ENCODE measurements around the gene DLGAP3. TPM values are rescaled to one million over a fixed set of nuclear protein-coding genes. Genes with fewer than 3 reads are reported as not detected.

Gene DLGAP3
- total RNA-seq, 1 donor from 2014 or later = not detected

DNA sequence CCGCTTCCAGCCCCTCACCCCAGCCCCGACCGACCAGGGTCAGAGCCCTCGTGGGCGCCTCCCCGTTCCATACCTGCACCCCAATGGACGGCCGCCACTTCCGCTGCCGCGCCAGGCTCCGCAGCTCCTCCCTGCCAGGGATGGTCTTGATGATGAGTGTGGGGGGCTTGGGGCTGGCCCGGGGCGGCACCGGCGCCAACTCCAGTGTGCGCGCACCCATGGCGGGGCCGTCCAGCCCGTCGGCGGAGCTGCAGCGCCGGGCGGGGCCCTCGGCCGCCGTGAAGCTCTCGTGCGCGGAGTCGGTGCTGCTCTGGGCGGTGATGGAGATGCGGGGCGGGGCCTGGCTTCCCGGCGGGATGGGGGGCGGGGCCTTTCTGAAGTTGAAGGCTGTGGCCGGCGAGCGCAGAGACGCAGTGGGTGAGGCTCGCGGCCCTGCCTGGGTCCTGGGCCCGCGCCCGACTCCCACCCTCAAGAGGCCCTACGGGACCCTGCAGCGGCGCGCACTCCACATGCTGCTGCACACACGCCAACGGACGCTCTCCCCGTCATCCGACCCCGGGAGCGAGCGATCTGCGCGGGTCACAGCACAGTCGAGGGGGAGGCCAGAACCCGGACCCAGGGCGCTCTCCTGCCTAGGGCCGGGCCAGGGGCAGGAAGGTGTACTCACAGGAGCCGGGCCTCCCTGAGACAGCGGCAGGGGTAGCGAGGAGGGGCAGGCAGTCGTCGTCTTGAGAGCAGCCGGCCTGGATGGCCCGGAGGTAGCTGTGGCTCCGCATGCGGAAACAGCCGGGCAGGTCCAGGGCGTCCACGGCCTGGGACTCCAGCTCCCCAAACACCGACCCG is 43.8 kb downstream of the DLGAP3 start:
- no peaks in the 10 kb centered on the region for H3K27me3 ChIP-seq
- no peak overlapping the region for H3K27ac ChIP-seq
- no peaks in the 10 kb centered on the region for H3K36me3 ChIP-seq
- H3K4me1 ChIP-seq = peaks cover 11% of the 10 kb centered on the region
- no peak for DNase-seq (ENCODE audit: extremely low spot score in 2 of 2)
- intact Hi-C loops (cut with DNase I) = no loop called here
- peak overlapping the region; percentile 28 to 45 for H3K4me3 ChIP-seq
- H3K9me3 ChIP-seq = no peaks in the 10 kb centered on the region
- no peak for TF ChIP-seq POLR2AphosphoS5 (IDR thresholded peaks at IDR 0.05; ENCODE audit: insufficient read depth in 1 of 2, low read depth in 1 of 2)
- TF ChIP-seq, protein P1, sequence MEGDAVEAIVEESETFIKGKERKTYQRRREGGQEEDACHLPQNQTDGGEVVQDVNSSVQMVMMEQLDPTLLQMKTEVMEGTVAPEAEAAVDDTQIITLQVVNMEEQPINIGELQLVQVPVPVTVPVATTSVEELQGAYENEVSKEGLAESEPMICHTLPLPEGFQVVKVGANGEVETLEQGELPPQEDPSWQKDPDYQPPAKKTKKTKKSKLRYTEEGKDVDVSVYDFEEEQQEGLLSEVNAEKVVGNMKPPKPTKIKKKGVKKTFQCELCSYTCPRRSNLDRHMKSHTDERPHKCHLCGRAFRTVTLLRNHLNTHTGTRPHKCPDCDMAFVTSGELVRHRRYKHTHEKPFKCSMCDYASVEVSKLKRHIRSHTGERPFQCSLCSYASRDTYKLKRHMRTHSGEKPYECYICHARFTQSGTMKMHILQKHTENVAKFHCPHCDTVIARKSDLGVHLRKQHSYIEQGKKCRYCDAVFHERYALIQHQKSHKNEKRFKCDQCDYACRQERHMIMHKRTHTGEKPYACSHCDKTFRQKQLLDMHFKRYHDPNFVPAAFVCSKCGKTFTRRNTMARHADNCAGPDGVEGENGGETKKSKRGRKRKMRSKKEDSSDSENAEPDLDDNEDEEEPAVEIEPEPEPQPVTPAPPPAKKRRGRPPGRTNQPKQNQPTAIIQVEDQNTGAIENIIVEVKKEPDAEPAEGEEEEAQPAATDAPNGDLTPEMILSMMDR (IDR thresholded peaks at IDR 0.05) = no peak
- TF ChIP-seq POLR2A (IDR thresholded peaks at IDR 0.05) = no peak

DNA sequence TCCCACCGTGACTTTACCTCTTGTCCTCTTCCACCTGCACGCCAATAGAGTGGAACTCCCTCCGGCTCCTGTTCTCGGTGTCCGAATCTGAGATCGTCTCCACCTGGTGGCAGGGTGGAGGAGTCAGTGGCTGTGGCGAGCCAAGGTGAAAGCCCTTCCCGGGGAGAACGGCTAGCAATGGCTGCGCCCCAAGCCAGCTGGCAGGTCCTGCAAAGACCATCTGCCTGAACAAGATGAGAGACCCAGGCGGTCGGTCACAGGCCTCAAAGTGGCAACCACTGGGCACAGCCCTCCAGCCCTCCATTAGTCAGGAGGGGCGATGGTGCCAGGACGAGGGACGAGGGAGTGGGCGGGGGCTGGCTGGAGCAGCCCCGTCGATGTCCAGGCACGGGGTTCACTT is 44.5 kb downstream of the DLGAP3 start:
- H3K36me3 ChIP-seq = no peaks in the 10 kb centered on the region
- no peaks in the 10 kb centered on the region for H3K9me3 ChIP-seq
- no peak for TF ChIP-seq POLR2A (IDR thresholded peaks at IDR 0.05)
- TF ChIP-seq, protein P1 (IDR thresholded peaks at IDR 0.05) = no peak
- no peak for TF ChIP-seq POLR2AphosphoS5 (IDR thresholded peaks at IDR 0.05; ENCODE audit: insufficient read depth in 1 of 2, low read depth in 1 of 2)
- intact Hi-C loops (cut with DNase I) = no loop called here
- no peak for DNase-seq (ENCODE audit: extremely low spot score in 2 of 2)
- peak overlapping the region; percentile 28 to 45 for H3K4me3 ChIP-seq
- H3K27ac ChIP-seq = no peak overlapping the region
- peaks cover 11% of the 10 kb centered on the region for H3K4me1 ChIP-seq
- no peaks in the 10 kb centered on the region for H3K27me3 ChIP-seq

DNA sequence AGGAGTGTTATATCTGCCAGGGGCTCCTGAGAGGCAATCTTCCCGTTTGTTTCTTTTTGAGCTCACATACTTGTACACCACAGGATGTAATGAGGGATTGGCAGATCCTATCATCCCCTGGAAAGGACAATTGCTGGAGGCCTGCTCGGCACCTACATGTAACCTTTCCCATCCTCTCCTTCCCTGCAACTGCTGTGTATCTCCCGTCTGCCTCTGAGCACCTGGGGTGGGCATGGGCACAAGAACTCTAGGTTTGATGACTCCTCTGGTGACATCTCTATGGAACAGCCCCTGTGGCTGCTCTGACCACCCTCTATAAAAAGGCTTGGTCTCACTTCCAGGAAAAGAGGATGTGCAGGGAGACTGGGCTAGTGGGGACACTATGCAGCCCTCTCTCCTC is 44.9 kb downstream of the DLGAP3 start:
- H3K4me1 ChIP-seq = peaks cover 11% of the 10 kb centered on the region
- TF ChIP-seq POLR2A (IDR thresholded peaks at IDR 0.05) (no peak), POLR2AphosphoS5 (IDR thresholded peaks at IDR 0.05; ENCODE audit: insufficient read depth in 1 of 2, low read depth in 1 of 2) (no peak)
- TF ChIP-seq, protein P1 (IDR thresholded peaks at IDR 0.05) = no peak

DNA sequence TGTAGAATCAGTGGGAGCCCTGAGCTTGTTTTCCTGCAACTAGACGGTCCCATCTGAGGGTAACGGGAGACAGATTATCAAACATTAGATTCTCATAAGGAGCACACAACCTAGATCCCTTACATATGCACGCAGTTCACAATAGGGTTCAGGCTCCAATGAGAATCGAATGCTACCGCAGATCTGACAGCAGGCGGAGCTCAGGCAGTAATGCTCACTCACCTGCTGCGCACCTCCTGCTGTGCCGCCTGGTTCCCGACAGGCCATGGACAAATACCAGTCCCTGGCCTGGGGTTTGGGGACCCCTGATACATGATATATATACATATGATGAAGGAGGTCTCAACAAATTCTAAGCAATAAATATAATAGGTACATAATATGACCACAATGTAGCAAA is 50.2 kb downstream of the DLGAP3 start:
- intact Hi-C loops (cut with DNase I) = no loop called here
- no peak for DNase-seq (ENCODE audit: extremely low spot score in 2 of 2)
- no peaks in the 10 kb centered on the region for H3K27me3 ChIP-seq

More for the DNA sequence above, 44.9 kb downstream of the DLGAP3 start:
- Histone ChIP-seq H3K27me3 (no peaks in the 10 kb centered on the region), H3K4me3 (no peak overlapping the region), H3K27ac (no peak overlapping the region), H3K36me3 (no peaks in the 10 kb centered on the region), H3K9me3 (no peaks in the 10 kb centered on the region)
- no peak for DNase-seq (ENCODE audit: extremely low spot score in 2 of 2)
- intact Hi-C loops (cut with DNase I) = no loop called here

More for the DNA sequence above, 50.2 kb downstream of the DLGAP3 start:
- Histone ChIP-seq H3K36me3 (no peaks in the 10 kb centered on the region), H3K4me3 (no peak overlapping the region), H3K27ac (no peak overlapping the region), H3K9me3 (no peaks in the 10 kb centered on the region), H3K4me1 (no peaks in the 10 kb centered on the region)
- TF ChIP-seq POLR2A (IDR thresholded peaks at IDR 0.05) = no peak
- TF ChIP-seq, protein P1 (IDR thresholded peaks at IDR 0.05) = no peak
- no peak for TF ChIP-seq POLR2AphosphoS5 (IDR thresholded peaks at IDR 0.05; ENCODE audit: insufficient read depth in 1 of 2, low read depth in 1 of 2)
